Activated naive CD8-positive, alpha-beta T cell treated with anti-CD3 and anti-CD28 coated beads, Interleukin-2, amount 50 U/mL, for 16 hours (primary cell): ENCODE measurements around the gene OLAH.
"Not testable (repeated sequence)": the region's sequence is repeated elsewhere in the genome, so short reads cannot be mapped to it uniquely, and the experiment has no call there.

Source experiments
- DNase-seq: peaks from one replicate; pipeline ENCODE4 v3.0.0-alpha.2; 2020; ENCODE audit warnings: low read depth, low spot score

Gene OLAH

DNA sequence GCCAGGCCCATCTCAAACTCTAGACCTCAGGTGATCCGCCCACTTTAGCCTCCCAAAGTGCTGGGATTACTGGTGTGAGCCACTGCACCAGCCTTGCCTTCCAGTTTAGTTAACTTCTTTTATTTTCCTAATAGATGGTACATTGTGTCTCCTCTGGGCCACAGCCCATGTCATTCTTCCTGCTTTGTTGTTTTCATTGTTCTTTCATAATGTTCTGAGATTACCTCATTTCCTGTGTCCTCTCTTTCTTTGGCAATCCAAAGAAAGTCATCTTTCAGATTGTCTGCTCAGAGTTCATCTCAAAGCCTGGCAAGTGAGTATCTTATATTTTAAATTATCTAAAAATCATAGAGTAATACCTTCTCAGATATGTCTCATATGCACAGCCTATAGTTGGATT lies at the start of gene OLAH:
Gene OLAH, plus strand, starts transcription at position 270 of the 400 bp plus-strand sequence. CDS start 3,346 bp downstream, outside the sequence.
- DNase-seq, result no peak

GRCh38 chr10:14995964-14996565 lies 47.7 kb upstream of the OLAH start:
- DNase-seq, result no peak

DNA sequence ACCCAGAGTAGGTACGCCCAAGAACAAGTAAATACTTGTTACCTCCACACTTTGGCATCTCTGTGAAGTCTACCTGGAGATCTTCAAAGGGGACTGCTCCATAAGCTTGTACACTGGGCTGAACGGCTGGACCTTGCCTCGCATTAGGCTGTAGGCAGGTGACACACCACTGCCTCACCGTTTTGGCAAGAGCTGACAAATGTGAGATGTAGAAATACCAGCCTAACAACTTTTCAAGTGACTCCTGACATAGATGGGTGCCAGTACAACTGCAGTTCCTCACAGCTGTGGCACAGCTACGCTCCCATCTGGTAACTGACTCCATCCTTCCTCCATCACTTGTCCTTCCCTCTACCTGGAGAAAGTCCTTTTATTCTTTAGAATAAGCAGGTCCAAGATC lies 30.2 kb upstream of the OLAH start:
- DNase-seq, result not testable (repeated sequence)

DNA sequence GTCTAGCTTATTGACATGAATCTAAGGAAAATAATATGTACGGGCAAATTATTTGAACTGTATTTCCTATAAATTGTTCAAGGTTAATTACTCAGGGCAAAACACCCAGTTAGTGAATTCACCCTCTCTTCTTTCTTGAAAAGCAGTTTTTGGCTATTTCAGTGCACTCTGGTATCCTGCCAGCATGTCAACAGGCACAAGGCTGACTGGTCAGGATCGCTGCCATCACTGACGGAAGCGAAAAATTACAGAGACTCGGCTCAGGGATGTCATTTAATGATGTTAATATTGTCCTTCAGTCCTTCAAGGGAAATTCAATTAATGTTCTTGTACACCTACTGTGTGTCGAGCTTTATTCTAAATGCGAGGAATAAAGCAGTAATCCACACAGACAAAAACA lies 28.3 kb upstream of the OLAH start:
- no peak for DNase-seq

GRCh38 chr10:15020966-15021365 lies 22.8 kb upstream of the OLAH start:
- not testable (repeated sequence) for DNase-seq

- not testable (repeated sequence) for DNase-seq
Measured at GRCh38 chr10:15023079-15023478, 20.7 kb upstream of the OLAH start.

- not testable (repeated sequence) for DNase-seq
Measured at GRCh38 chr10:15024017-15025004, 19.4 kb upstream of the OLAH start.

GRCh38 chr10:15025040-15025439 lies 18.7 kb upstream of the OLAH start:
- DNase-seq, result not testable (repeated sequence)

DNA sequence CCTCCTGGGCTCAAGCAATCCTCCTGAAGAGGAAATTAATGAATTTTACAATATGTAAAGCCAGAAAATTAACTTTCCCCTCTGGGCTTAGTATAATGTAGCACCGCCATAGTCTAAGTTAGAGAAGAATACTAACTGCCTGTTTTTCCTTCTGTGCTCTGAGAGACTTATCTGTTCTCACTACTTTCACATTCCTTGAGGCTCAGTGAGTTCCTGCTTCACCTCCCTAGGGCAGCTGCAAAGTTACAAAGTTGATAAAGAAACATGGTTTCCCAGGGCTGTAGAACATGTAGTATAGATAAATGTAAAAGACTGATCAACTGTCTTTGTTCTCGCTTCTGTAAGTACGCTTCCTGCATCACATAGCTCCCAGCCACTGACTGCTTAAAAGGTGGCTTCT lies 16.0 kb upstream of the OLAH start:
- no peak for DNase-seq

GRCh38 chr10:15035385-15036301 lies 8.1 kb upstream of the OLAH start:
- no peak for DNase-seq

DNA sequence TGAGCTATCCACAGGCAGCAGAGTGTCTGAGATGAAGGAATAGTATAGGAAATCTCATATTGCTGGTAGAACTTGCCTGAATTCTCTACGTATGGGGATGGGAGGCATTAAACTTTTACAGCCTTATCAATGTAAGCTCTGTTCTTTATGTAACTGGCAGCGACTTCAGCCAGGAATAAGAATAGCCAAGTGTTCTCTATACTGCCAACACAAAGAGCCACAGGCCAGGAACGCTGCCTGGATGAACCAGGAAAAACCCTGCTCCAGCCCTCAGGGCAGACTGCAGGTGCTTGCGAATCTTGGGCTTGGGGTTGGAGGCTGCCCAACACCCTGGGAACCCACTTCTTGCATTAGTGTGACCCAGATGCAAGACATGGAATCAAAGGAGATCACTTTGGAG lies 6.1 kb upstream of the OLAH start:
- no peak for DNase-seq

GRCh38 chr10:15038416-15038815 lies 5.3 kb upstream of the OLAH start:
- DNase-seq, result no peak

- no peak for DNase-seq
Measured at GRCh38 chr10:15045380-15045779, 1.6 kb downstream of the OLAH start.

DNA sequence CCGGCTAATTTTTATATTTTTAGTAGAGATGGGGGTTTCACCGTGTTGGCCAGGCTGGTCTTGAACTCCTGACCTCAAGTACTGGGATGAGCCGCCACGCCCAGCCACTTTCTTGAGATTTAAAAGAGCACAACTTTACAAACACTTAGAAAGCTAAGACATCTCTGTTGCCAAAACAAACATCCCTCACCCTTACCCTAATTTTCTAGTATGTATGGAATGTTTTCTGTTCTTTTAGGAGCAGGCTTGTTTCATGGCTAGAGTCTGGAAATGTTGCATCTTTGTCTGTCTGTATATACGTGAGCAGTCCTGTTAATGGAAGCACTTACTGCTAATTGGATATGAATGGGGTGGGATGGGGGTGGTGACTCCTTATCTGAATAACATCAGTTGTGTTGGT lies 2.9 kb downstream of the OLAH start:
- no peak for DNase-seq

DNA sequence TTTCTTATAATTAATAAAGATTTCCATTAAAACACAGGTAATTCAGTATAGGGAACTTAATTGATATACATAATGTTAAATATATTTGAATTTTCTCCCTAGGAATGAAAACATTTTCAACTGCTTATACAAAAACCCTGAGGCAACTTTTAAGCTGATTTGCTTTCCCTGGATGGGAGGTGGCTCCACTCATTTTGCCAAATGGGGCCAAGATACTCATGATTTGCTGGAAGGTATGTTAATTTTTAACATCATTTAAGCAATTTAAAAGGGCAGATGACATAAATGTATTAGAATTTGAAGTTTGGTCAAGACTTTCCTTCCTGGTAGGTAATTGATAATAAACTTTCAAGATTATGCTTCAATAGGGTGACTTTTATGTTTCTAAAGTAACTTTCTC lies 5.8 kb downstream of the OLAH start:
- no peak for DNase-seq

- no peak for DNase-seq
Measured at GRCh38 chr10:15052121-15052520, 8.4 kb downstream of the OLAH start.

- no peak for DNase-seq
Measured at GRCh38 chr10:15053061-15053460, 9.3 kb downstream of the OLAH start.

GRCh38 chr10:15058689-15059088 lies 14.9 kb downstream of the OLAH start:
- no peak for DNase-seq

GRCh38 chr10:15059914-15060313 lies 16.2 kb downstream of the OLAH start:
- DNase-seq, result no peak

DNA sequence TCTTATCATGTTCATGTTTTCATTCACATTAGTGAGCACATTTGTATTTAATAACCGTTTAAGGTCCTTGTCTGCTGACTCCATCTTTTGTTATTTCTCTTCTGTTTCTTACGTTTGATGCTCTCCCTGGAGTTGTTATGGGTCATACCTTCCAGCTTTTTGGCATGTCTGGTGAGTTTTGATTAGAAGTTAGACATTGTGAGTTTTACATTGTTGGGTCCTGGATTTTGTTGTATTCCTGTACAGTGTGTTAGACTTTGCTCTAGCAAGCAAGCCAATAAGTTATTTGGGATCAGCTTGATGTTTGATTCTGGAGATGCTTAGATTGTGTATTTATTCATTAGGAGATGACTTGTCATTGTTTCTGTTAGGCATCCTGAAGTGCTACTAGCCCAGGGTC lies 16.9 kb downstream of the OLAH start:
- no peak for DNase-seq

- DNase-seq, result no peak
Measured at GRCh38 chr10:15067154-15067553, 23.4 kb downstream of the OLAH start.

DNA sequence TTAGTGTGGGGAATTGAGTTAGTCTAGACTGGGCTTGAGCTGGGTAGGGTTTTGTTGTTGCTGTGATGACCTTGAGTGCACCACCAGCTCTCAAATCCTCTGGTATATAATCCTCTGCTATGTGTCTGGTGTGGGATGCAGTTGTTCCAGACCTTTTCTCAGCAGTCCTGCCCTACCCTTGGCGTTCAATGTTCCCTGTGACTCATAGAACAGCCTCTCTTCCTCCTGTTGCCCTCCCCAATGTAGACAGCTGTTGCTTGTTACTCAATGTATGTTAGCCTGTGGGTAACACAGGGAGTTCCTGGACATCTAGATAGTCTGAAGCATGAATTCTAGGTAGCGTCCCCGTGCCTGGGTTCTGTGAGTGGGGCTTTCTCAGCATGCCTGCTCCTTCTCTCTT lies 25.1 kb downstream of the OLAH start:
- no peak for DNase-seq
